C1 segment of cervical spinal cord (tissue), 14 donors: ENCODE data around the gene PFN3.
A peak's percentile ranks its signal among the peaks of the same experiment; 100 is the strongest.
"Not testable (repeated sequence)": the region's sequence is repeated elsewhere in the genome, so short reads cannot be mapped to it uniquely, and the experiment has no call there.

ENCODE experiments used
- DNase-seq, 14 donors: peaks; one replicate each; lab custom pipeline; 2025; lab: John Stamatoyannopoulos, UW

PFN3 gene

DNA sequence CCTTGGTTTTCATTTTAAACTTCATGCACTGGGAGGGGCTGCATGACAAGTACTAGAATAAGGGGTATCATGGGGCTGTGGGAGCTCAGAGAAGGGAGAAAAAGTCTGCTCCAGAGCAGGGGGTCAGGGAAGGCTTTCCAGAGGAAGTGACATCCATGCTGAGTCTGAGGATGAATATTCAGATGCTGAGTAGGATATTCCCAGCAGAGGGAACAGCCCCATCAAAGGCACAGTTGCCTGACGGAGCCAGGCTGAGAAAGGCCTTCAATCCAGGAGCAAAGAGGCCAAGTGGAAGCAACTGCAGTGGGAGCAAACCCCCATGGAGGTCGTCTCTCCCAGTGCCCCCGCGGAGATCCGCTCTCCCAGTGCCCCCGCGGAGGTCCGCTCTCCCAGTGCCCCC lies 4.4 kb downstream of the PFN3 start:
- DNase-seq: no peak

DNA sequence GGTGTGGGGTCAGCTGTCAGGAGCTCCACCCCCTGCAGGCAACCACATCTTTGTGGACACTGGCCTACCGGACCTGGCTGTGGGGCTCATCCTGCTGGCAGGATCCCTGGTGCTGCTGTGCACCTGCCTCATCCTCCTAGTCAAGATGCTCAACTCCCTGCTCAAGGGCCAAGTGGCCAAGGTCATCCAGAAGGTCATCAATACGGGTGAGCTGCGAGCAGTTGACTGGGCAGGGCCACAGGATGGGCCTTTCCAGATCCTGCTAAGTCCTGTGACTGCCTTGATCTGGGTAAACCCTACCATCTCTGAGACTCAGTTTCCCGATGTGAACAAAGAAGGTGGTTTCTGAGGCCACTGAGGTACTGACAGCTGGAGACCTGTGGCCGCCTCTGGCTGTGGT lies 6.5 kb downstream of the PFN3 start:
- no peak for DNase-seq

- no peak for DNase-seq
These were observed 7.2 kb downstream of the PFN3 start for GRCh38 chr5:177393206-177393765.

DNA sequence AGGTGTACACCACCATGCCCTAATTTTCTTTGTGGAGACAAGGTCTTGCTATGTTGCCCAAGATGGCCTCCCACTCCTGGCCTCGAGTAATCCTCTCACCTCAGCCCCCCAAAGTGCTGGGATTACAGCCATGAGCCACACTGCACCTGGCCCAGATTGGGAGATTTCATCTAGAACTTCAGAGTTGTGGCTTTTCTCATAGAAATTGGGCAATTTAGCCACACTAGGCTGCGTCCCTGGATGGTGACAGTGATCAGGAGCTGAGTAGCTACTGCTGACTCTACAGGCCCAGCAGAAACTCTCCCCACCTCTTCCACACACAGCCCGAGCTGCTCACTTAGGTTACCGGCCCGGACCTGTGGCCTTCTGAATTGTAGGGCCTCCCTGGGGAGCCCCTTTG lies 7.7 kb downstream of the PFN3 start:
- DNase-seq: no peak

DNA sequence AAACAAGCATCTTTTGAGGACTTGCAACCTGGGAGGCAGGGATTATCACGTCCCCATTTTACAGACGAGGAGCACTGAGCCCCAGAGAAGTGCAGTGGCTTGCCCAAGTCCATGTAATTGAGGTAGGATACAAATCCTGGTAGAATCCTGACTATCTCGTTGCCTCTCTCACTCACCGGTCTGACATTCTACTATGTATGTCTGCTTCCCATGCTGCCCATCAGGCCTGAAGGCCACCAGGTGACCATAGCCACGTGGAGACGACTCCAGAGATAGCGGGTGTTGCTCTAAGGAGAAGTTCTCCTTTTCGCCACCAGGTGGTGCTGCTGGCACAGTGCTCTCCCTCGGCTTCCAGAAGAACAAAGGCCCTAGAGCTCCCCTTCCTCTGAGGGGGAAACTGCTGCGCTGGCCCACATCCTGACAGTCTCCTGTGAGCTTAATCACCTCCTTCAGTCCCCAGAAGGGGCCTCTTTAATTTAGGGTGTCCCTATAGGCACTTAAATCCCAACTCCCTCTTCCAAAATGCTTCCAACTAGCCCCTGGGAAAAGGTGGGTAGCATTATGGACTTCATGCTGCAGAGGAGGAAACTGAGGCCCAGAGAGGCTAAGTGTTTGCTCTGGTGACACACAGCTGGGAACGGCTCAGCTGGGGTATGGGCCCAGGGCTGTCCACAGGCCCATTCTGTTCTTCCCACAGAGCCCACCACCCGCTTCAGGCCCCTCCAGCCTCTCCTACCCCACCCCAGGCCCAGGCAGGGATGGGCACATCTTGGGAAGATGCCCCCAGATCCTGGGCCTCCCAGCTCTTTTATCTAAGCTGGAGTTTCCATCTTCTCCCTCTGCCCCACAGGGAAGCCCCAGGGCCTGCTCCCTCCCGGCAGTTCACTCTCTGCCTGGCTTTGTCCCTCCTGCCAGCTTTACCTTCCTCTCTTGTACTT lies 9.8 kb downstream of the PFN3 start:
- DNase-seq: peak in 13 of 14 donors; percentile 1 to 76 (median 54)

GRCh38 chr5:177389241-177390169 lies 11.0 kb downstream of the PFN3 start:
- DNase-seq: peak in 1 of 14 donors; percentile 24

DNA sequence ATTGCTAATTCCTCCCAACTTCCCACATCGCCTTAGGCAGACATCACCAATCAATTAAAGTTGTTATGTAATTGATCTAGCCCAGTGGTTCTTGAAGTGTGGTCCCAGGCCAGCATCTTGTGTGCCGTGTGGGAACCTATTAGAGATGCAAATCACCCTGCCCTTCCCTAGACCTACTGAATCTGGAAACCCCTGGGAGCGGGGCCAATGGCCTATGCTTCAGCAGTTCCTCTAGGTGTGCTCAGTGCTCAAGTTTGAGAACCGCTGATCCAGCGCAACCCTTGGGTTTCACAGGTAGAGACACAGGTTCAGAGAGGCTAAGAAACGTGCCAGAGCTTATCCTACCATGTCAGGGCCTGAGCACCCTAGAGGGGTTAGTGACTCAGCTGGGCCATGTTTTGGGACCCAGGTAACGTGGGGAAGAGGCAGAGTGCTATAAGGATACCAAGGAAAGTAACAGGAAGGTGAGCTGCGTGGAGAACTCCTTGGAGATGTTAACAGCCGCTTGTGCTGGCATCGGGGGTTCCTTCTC lies 11.9 kb downstream of the PFN3 start:
- DNase-seq: no peak

GRCh38 chr5:177387405-177387804 lies 13.1 kb downstream of the PFN3 start:
- no peak for DNase-seq

DNA sequence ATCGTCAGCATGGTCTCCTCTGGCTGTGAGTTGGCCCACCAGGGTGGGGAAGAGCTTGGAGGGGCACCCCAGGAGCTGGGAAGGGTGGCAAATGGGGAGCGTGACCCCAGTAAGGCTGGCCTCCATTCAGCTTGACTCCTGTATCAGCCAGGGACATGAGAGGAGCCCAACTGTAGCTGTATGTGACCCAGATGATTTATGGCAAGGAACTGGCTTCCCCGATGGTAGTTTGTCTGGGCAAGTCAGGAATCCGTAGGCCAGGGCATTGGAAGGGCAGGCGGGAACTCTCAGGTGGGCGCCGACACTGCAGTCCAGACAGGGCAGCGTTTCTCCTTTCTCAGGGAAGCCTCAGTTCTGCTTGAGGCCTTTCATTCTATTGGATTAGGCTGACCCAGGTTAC lies 13.9 kb downstream of the PFN3 start:
- no peak for DNase-seq

DNA sequence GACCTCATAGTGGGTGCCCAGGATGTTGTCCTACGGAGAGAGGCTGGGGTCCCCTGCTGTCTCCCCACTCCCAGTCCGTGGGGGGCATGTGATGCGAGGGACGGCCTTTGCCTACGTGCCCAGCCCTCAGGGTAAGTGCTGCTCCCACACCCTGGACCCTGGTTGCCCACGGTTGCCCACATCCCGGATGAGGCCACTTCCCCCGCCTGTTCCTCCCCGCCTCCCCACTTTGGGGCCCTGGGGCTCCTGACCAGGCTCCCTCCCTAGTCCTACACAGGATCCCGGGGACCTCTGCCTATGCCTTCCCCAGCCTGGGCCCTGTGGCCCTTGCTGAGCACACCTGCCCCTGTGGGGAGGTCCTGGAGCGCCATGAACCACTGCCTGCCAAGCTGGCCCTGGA lies 14.7 kb downstream of the PFN3 start:
- no peak for DNase-seq

DNA sequence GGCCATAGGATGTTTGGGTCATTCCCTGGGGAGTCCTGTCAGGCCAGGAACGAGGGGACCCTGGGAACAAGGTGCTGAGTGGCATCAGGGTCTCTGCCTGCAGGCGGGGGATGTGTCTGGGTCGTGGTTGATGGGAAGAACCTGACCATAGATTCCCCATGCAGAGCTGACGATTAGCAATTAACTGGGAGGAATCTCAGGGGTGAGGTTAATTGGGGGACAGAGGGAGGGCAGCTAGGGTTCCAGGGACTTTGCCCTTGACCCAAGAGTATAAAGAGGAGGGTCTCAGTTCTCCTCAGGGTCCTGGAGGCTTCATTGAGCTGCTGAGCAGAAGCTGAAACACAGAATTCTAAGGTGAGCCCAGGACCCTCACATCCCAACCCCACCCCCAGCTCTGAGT lies 16.3 kb downstream of the PFN3 start, which contains the start of gene SLC34A1:
SLC34A1 (plus strand) TSS at position 301 of the 400 bp plus-strand sequence. CDS start 1,308 bp downstream, outside the sequence.
- DNase-seq: no peak

GRCh38 chr5:177383181-177383580 lies 17.3 kb downstream of the PFN3 start:
- no peak for DNase-seq

DNA sequence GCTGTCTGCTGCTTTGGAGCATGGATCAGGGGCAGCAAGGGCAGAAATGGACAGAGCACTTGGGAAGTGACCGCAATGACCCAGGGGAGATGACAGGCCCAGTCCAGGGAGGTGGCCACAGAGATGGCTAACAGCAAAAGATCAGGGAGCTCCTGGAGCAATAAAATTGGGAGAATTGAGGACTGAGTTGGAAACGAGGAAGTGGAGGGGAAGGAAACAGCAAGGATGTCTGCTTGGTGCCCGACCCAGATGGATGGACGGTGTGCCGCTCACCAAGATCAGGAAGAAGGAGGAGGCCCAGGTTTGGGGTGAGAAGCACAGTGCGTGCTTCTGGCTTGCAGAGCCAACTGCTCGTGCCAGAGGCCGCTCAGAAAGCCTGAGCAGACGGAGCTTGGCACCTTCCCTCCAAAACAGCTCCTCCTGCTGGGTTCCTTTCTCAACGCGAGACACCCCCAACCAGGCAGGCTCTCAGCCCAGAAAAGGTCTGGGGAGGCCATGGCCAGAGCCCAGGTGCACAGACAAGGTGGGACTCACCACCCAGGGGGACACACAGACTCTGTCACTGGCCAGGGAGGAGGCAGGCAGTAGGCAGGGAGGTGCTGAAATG lies 17.9 kb downstream of the PFN3 start:
- DNase-seq: peak in 3 of 14 donors; percentile 2 to 93 (median 26)

- no peak for DNase-seq
These were observed 19.7 kb downstream of the PFN3 start for GRCh38 chr5:177380805-177381126.

DNA sequence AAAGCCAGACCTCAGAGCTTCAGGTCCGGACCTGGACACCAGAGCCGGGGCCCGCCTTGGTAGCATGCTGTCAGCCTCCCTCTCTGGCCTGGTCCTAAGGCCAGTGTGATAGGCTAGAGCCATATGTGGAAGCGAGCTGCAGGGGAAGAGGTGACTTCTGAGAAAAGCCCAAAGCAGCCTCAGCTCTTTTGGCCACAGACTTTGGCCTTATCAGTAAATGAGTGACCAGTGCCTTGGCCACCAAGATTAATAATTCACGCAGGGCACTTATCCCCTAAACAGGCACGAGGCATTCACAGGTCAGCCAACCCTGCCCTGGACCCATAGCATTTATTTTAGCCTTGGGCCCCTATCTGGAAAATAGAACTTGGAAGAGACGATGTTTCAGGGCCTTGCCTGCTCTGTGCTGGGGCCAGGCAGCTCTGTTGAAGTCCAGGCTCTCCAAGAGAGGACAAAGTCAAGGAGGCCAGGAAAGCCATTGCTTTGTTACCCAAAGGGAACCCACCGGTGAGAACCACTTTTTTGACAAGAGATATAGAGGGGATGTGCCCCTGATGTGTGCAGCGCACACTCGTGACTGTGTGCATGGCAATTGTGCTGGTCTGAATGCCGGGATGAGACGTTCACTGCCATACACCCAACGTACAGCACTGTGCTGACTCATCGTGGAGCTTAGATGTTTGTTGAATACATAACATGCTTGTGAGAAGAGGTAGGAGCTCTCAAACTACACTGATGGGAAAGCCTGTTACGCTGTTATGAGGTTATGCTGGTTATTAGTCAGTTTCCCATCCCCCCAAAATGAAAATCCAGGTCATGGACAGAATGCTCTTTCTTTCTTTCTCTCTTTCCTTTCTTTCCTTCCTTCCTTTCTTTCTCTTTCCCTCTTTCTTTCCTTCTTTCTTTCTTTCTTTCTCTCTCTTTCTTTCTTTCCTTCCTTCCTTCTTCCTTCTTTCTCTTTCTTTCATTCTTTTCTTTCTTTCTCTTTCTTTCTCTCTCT lies 21.3 kb downstream of the PFN3 start:
- DNase-seq: no peak

- no peak for DNase-seq
These were observed 22.3 kb downstream of the PFN3 start for GRCh38 chr5:177377851-177378776.

GRCh38 chr5:177376107-177376506 lies 24.4 kb downstream of the PFN3 start:
- DNase-seq: no peak

- not testable (repeated sequence) for DNase-seq
These were observed 24.9 kb downstream of the PFN3 start for GRCh38 chr5:177375516-177375915.

GRCh38 chr5:177374211-177374610 lies 26.2 kb downstream of the PFN3 start:
- DNase-seq: no peak
